Upper lobe of left lung (tissue), 6 donors: Measurements from ENCODE around the gene PPM1D. TPM values are rescaled to one million over a fixed set of nuclear protein-coding genes. Genes with fewer than 3 reads are reported as not detected.
"Not testable (repeated sequence)": the region's sequence is repeated elsewhere in the genome, so short reads cannot be mapped to it uniquely, and the experiment has no call there.

Source experiments
- ATAC-seq, 2 donors: fragments of 200-7000 bp; cut with Tn5 transposase; one replicate each; pipeline ENCODE4 v1.9.1; 2022; ENCODE audit warnings: mild to moderate bottlenecking in 2 of 2, moderate library complexity in 2 of 2; ENCODE audit not compliant: low FRiP score in 2 of 2
- DNase-seq, 2 donors: peaks; one replicate each; pipeline ENCODE4 v3.0.0-alpha.2; 2019 to 2020
- H3K27ac ChIP-seq, 4 donors: fragments of 200-600 bp; sonication (generic); one replicate each; pipeline ENCODE4 v1.5.1; 2016 to 2019
- H3K27me3 ChIP-seq, 4 donors: fragments of 200-600 bp; sonication (generic); one replicate each; pipeline ENCODE4 v1.5.1; 2017 to 2019
- H3K36me3 ChIP-seq, 4 donors: fragments of 200-600 bp; sonication (generic); one replicate each; pipeline ENCODE4 v1.5.1; 2016 to 2019
- H3K4me1 ChIP-seq, 4 donors: fragments of 200-600 bp; sonication (generic); one replicate each; pipeline ENCODE4 v1.5.1; 2018 to 2019
- H3K4me3 ChIP-seq, 4 donors: fragments of 200-600 bp; sonication (generic); one replicate each; pipeline ENCODE4 v1.5.1; 2017 to 2019; ENCODE audit warnings: mild to moderate bottlenecking in 2 of 4, moderate library complexity in 1 of 4
- H3K9me3 ChIP-seq, 4 donors: fragments of 200-600 bp; sonication (generic); one replicate each; pipeline ENCODE4 v1.5.1; 2018 to 2019
- CTCF ChIP-seq, 6 experiments: fragments of 450-650 bp in 4 of 6; fragments of 200-600 bp in 2 of 6; sonication (generic) in 2 of 6; IDR thresholded peaks; one replicate each; pipeline ENCODE4 v1.5.1; 2016 to 2019; ENCODE audit warnings: antibody characterized with exemption in 6 of 6
- EP300 ChIP-seq, 4 donors: sonication (generic); formaldehyde crosslinking; IDR thresholded peaks; one replicate each; pipeline ENCODE4 v1.5.1; 2017; ENCODE audit warnings: antibody characterized with exemption in 4 of 4, control low read depth in 2 of 4
- POLR2A ChIP-seq, 4 donors: fragments of 450-650 bp; IDR thresholded peaks; one replicate each; pipeline ENCODE4 v1.5.1; 2016 to 2017; ENCODE audit warnings: antibody characterized with exemption in 4 of 4, mild to moderate bottlenecking in 2 of 4
- POLR2AphosphoS5 ChIP-seq, 2 donors: sonication (generic); formaldehyde crosslinking; IDR thresholded peaks; one replicate each; pipeline ENCODE4 v1.5.1; 2017; ENCODE audit warnings: antibody characterized with exemption in 2 of 2
- WGBS, 2 donors: methylation state at CpG; one replicate each; pipeline ENCODE4 v1.1.5; 2017 to 2018; 5-methylcytosine and 5-hydroxymethylcytosine counted together
- total RNA-seq, 6 donors: library from RNA; depleted of rRNA in 4 of 6; stranded (reverse); fragments of >200 nt in 4 of 6; gene quantifications; one replicate each; pipeline versions ENCODE4 v1.1.0 to v1.2.1, GENCODE V29; 2016 to 2021
- donor health status: DM: no; HTN: no; CAD: no; lungs with moderate emphysema.
- donor health status: DM: no; HTN: yes; CAD: no; lungs with severe emphysema.

PPM1D gene
- total RNA-seq, 6 donors from 2014 or later, result 14.4 to 25.9 (median 19.8) TPM

- WGBS, 2 donors, result 82 to 84% methylated on average over 5 of the region's 5 CpGs
- ATAC-seq, result no peak
Observed at GRCh38 chr17:60604686-60605334, 4.8 kb downstream of the PPM1D start.

GRCh38 chr17:60606036-60606435, 6.0 kb downstream of the PPM1D start:
- Histone ChIP-seq H3K27me3 (no peaks in the 10 kb centered on the region), H3K4me3 (no peak overlapping the region), H3K36me3 (no peaks in the 10 kb centered on the region), H3K9me3 (no peaks in the 10 kb centered on the region), H3K4me1 (peaks cover 20 to 50% (median 35%) of the 10 kb centered on the region in 4 donors), H3K27ac (no peak overlapping the region)
- no peak for ATAC-seq
- DNase-seq, result no peak
- TF ChIP-seq EP300 (IDR thresholded peaks at IDR 0.05) (no peak), POLR2AphosphoS5 (IDR thresholded peaks at IDR 0.05) (no peak), POLR2A (IDR thresholded peaks at IDR 0.05) (no peak), CTCF (IDR thresholded peaks at IDR 0.05) (no peak)

More at GRCh38 chr17:60604686-60605334, 4.8 kb downstream of the PPM1D start:
- H3K4me1 ChIP-seq, result peaks cover 15 to 37% (median 27%) of the 10 kb centered on the region in 4 donors
- TF ChIP-seq CTCF (IDR thresholded peaks at IDR 0.05) (no peak), EP300 (IDR thresholded peaks at IDR 0.05) (no peak), POLR2A (IDR thresholded peaks at IDR 0.05) (no peak), POLR2AphosphoS5 (IDR thresholded peaks at IDR 0.05) (no peak)
- H3K36me3 ChIP-seq, result no peaks in the 10 kb centered on the region
- peak overlapping the region in 1 of 4 donors; percentile 48 for H3K27ac ChIP-seq
- no peak overlapping the region for H3K4me3 ChIP-seq
- no peak for DNase-seq
- no peaks in the 10 kb centered on the region for H3K27me3 ChIP-seq
- no peaks in the 10 kb centered on the region for H3K9me3 ChIP-seq

- peaks cover 0 to 3% (median 0%) of the 10 kb centered on the region in 4 donors for H3K36me3 ChIP-seq
- 36 to 44% methylated on average over 2 of the region's 2 CpGs for WGBS, 2 donors
- TF ChIP-seq CTCF (IDR thresholded peaks at IDR 0.05), result no peak
- TF ChIP-seq EP300 (IDR thresholded peaks at IDR 0.05), result no peak
- TF ChIP-seq POLR2A (IDR thresholded peaks at IDR 0.05), result no peak
- no peak overlapping the region for H3K4me3 ChIP-seq
- H3K27me3 ChIP-seq, result no peaks in the 10 kb centered on the region
- no peak for DNase-seq
- peaks cover 12 to 46% (median 24%) of the 10 kb centered on the region in 4 donors for H3K4me1 ChIP-seq
- no peaks in the 10 kb centered on the region for H3K9me3 ChIP-seq
- ATAC-seq, result no peak
- H3K27ac ChIP-seq, result no peak overlapping the region
Observed at GRCh38 chr17:60610473-60610872, 10.5 kb downstream of the PPM1D start.

GRCh38 chr17:60611321-60611720, 11.3 kb downstream of the PPM1D start:
- not testable (repeated sequence) for DNase-seq, H3K27me3 ChIP-seq, H3K9me3 ChIP-seq, H3K4me3 ChIP-seq, H3K36me3 ChIP-seq, H3K27ac ChIP-seq, ATAC-seq
- WGBS, 2 donors, result 69 to 78% methylated on average over 5 of the region's 5 CpGs
- peaks cover 12 to 50% (median 23%) of the 10 kb centered on the region in 4 donors for H3K4me1 ChIP-seq

GRCh38 chr17:60613325-60613724, 13.3 kb downstream of the PPM1D start:
- ATAC-seq, result peak in 1 of 2 donors; percentile 55
- Histone ChIP-seq H3K27me3 (no peaks in the 10 kb centered on the region), H3K36me3 (peaks cover 0 to 3% (median 0%) of the 10 kb centered on the region in 4 donors), H3K9me3 (no peaks in the 10 kb centered on the region), H3K27ac (no peak overlapping the region), H3K4me1 (peaks cover 12 to 57% (median 23%) of the 10 kb centered on the region in 4 donors), H3K4me3 (no peak overlapping the region)
- 83 to 97% methylated on average over 15 to 18 of the region's 19 CpGs for WGBS, 2 donors
- DNase-seq, result peak; percentile 53 to 84
- TF ChIP-seq POLR2A (IDR thresholded peaks at IDR 0.05) (no peak), EP300 (IDR thresholded peaks at IDR 0.05) (no peak), CTCF (IDR thresholded peaks at IDR 0.05) (no peak), POLR2AphosphoS5 (IDR thresholded peaks at IDR 0.05) (no peak)

- peak in 1 of 2 donors; percentile 75 for DNase-seq
- ATAC-seq, H3K27ac ChIP-seq, H3K36me3 ChIP-seq, H3K9me3 ChIP-seq, H3K4me3 ChIP-seq, H3K27me3 ChIP-seq: not testable (repeated sequence)
- 94% methylated on average over 13 of the region's 20 CpGs; no CpG with 5 or more reads in 1 of the 2 donors for WGBS, 2 donors
- H3K4me1 ChIP-seq, result peaks cover 12 to 58% (median 25%) of the 10 kb centered on the region in 4 donors
Observed at GRCh38 chr17:60613796-60614195, 13.8 kb downstream of the PPM1D start.

- 77 to 88% methylated on average over 3 of the region's 3 CpGs for WGBS, 2 donors
- H3K4me1 ChIP-seq, result peaks cover 13 to 62% (median 29%) of the 10 kb centered on the region in 4 donors
- DNase-seq, H3K36me3 ChIP-seq, H3K9me3 ChIP-seq, H3K4me3 ChIP-seq, H3K27ac ChIP-seq, H3K27me3 ChIP-seq, ATAC-seq: not testable (repeated sequence)
Observed at GRCh38 chr17:60614247-60614646, 14.3 kb downstream of the PPM1D start.
